Measurements from ENCODE around the gene TOP1. TPM values are rescaled to one million over a fixed set of nuclear protein-coding genes. Genes with fewer than 3 reads are reported as not detected.

Gene TOP1
- total RNA-seq, 2 donors from 2014 or later, result 19.7 to 21.2 TPM

DNA sequence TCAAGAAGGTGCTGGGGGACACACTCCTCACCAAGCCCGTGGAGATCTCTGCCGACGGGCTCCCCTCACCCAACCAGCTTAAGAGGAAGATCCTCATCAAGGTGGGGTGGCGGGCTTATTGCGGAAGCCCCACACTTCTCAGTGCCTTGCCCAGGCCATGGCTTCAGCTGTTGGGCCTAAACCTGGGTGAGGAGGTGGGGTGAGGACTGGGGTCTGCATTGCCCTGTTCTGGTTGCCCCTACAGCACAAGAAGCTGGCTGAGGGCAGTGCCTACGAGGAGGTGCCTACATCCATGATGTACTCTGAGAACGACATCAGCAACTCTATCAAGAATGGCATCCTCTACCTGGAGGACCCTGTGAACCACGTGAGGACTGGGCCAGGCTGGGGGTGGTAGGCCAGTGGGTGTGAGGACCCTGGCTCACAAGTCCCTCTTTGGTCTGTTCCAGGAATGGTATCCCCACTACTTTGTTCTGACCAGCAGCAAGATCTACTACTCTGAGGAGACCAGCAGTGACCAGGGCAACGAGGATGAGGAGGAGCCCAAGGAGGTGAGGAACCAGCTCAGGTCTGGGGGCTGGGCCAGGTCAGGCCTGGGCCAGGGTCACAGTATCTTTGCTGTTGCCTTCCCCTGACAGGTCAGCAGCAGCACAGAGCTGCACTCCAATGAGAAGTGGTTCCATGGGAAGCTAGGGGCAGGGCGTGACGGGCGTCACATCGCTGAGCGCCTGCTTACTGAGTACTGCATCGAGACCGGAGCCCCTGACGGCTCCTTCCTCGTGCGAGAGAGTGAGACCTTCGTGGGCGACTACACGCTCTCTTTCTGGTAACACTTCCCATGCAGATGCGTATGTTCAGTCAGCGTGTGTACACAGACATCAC is 136.6 kb downstream of the TOP1 start:
- Histone ChIP-seq H3K4me1 (peaks cover 0 to 6% of the 10 kb centered on the region in 2 donors), H3K4me3 (no peak overlapping the region), H3K27ac (no peak overlapping the region), H3K9me3 (no peaks in the 10 kb centered on the region), H3K36me3 (peaks cover 80% of the 10 kb centered on the region), H3K27me3 (no peaks in the 10 kb centered on the region)
- no peak for DNase-seq (ENCODE audit: low spot score)
- TF ChIP-seq, protein P1, sequence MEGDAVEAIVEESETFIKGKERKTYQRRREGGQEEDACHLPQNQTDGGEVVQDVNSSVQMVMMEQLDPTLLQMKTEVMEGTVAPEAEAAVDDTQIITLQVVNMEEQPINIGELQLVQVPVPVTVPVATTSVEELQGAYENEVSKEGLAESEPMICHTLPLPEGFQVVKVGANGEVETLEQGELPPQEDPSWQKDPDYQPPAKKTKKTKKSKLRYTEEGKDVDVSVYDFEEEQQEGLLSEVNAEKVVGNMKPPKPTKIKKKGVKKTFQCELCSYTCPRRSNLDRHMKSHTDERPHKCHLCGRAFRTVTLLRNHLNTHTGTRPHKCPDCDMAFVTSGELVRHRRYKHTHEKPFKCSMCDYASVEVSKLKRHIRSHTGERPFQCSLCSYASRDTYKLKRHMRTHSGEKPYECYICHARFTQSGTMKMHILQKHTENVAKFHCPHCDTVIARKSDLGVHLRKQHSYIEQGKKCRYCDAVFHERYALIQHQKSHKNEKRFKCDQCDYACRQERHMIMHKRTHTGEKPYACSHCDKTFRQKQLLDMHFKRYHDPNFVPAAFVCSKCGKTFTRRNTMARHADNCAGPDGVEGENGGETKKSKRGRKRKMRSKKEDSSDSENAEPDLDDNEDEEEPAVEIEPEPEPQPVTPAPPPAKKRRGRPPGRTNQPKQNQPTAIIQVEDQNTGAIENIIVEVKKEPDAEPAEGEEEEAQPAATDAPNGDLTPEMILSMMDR (IDR thresholded peaks at IDR 0.05), result no peak

DNA sequence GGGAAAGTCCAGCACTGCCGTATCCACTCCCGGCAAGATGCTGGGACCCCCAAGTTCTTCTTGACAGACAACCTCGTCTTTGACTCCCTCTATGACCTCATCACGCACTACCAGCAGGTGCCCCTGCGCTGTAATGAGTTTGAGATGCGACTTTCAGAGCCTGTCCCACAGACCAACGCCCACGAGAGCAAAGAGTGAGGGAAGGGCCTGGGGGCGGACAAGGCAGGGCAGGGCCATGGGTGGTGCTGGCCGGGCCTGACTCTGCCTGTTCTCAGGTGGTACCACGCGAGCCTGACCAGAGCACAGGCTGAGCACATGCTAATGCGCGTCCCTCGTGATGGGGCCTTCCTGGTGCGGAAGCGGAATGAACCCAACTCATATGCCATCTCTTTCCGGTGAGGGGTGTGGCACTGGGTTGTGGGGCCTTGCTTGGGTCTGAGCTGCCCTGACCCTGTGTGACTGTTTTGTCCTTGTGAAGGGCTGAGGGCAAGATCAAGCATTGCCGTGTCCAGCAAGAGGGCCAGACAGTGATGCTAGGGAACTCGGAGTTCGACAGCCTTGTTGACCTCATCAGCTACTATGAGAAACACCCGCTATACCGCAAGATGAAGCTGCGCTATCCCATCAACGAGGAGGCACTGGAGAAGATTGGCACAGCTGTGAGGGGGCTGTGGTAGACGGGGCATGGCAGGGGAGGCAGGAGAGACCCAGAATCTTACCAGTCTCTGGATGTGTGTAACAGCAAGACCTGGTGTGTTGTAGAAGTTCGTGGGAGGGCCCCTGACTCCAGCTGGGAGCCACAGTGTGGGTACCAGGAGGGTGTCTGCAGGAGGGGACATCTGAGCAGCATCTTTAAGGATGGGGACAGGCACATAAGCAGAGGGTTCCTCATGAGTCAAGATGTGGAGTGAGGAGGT is 137.8 kb downstream of the TOP1 start:
- DNase-seq (ENCODE audit: low spot score), result no peak
- Histone ChIP-seq H3K4me3 (no peak overlapping the region), H3K27me3 (no peaks in the 10 kb centered on the region), H3K36me3 (peaks cover 92% of the 10 kb centered on the region), H3K9me3 (no peaks in the 10 kb centered on the region), H3K4me1 (peaks cover 0 to 5% of the 10 kb centered on the region in 2 donors), H3K27ac (no peak overlapping the region)
- TF ChIP-seq, protein P1 (IDR thresholded peaks at IDR 0.05), result no peak

DNA sequence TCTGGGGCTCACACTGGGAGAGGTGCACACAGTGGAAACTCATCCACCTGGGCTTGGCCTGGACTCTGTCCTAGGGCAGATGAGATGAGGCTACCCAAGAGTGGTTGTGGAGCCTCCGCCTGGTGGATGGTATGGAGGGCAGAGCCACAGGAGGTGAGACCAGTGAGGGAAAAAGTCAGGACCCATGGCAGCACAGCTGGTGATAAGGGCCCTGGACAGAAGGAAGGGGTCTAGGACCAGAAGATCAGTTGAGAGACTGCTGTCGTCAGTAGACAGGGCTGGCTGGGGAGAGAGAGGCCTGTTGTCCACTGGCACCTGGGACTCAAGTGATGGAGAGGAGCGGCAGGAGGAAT is 138.5 kb downstream of the TOP1 start:
- no peaks in the 10 kb centered on the region for H3K9me3 ChIP-seq
- no peaks in the 10 kb centered on the region for H3K27me3 ChIP-seq
- H3K36me3 ChIP-seq, result peaks cover 95% of the 10 kb centered on the region
- TF ChIP-seq, protein P1 (IDR thresholded peaks at IDR 0.05), result no peak
- no peak for DNase-seq (ENCODE audit: low spot score)
- H3K27ac ChIP-seq, result no peak overlapping the region
- H3K4me3 ChIP-seq, result no peak overlapping the region
- peaks cover 0 to 5% of the 10 kb centered on the region in 2 donors for H3K4me1 ChIP-seq

DNA sequence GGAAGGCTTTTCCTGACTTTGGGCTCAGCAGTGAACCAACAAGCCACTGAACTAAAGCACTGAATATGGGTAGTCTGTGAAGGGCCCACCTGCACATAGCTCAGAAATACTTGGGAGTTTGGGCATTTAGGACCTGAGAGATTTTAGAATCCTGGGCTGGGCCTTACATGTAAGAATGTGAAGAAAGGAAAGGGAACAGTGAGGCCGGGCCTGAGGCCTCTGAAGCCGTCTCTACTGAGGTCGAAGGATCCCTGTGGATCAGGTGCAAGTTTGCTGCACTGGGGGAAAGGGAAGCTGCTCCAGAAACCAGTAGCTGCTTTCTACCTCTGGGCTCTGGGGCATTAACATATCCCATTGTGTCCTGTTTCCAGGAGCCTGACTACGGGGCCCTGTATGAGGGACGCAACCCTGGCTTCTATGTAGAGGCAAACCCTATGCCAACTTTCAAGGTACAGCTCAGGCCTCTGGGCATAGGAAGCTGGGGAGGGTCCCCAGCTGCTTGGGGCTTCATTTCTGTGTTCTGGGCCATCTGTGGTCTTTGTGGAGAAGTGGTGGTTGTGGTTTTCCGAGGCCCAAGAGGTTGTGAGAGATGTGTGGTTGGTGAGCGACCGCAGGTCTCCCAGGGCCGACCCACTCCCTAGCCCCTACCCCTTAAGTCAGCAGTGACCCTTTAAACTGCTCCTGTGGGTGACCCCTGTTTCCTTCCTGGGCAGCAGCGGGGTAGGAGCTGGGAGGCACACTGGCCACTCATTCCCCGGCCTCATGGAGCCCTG is 139.0 kb downstream of the TOP1 start:
- no peak overlapping the region for H3K27ac ChIP-seq
- no peaks in the 10 kb centered on the region for H3K9me3 ChIP-seq
- peaks cover 0 to 11% of the 10 kb centered on the region in 2 donors for H3K4me1 ChIP-seq
- DNase-seq (ENCODE audit: low spot score), result no peak
- H3K36me3 ChIP-seq, result peaks cover 90% of the 10 kb centered on the region
- no peaks in the 10 kb centered on the region for H3K27me3 ChIP-seq
- H3K4me3 ChIP-seq, result no peak overlapping the region
- TF ChIP-seq, protein P1 (IDR thresholded peaks at IDR 0.05), result no peak
